Measurements from ENCODE around the gene ADD1. TPM values are rescaled to one million over a fixed set of nuclear protein-coding genes. Genes with fewer than 3 reads are reported as not detected.
A peak's percentile ranks its signal among the peaks of the same experiment; 100 is the strongest.

ADD1 gene
- total and polyA plus RNA-seq, 2 donors (not counting 1 experiment from before 2014, with no cell fraction given): 302 to 383 TPM

- no peaks in the 10 kb centered on the region for H3K27me3 ChIP-seq (replicated peaks in 1 of 4; ENCODE audit: control extremely low read depth in 1 of 4, control insufficient read depth in 3 of 4, insufficient read depth in 4 of 4, low read length in 3 of 4)
- H3K4me1 Mint-ChIP-seq: peaks cover 25% of the 10 kb centered on the region
- no peak for TF ChIP-seq EZH2 (IDR thresholded peaks at IDR 0.05; ENCODE audit: borderline replicate concordance, insufficient read depth, low read depth, low read length, poor library complexity, severe bottlenecking)
- TF ChIP-seq, protein P1, sequence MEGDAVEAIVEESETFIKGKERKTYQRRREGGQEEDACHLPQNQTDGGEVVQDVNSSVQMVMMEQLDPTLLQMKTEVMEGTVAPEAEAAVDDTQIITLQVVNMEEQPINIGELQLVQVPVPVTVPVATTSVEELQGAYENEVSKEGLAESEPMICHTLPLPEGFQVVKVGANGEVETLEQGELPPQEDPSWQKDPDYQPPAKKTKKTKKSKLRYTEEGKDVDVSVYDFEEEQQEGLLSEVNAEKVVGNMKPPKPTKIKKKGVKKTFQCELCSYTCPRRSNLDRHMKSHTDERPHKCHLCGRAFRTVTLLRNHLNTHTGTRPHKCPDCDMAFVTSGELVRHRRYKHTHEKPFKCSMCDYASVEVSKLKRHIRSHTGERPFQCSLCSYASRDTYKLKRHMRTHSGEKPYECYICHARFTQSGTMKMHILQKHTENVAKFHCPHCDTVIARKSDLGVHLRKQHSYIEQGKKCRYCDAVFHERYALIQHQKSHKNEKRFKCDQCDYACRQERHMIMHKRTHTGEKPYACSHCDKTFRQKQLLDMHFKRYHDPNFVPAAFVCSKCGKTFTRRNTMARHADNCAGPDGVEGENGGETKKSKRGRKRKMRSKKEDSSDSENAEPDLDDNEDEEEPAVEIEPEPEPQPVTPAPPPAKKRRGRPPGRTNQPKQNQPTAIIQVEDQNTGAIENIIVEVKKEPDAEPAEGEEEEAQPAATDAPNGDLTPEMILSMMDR (IDR thresholded peaks at IDR 0.05): no peak
- H3K9ac ChIP-seq (ENCODE audit: low read length): no peak overlapping the region
- no peaks in the 10 kb centered on the region for H3K9me3 ChIP-seq (ENCODE audit: control extremely low read depth in 1 of 3, control insufficient read depth in 2 of 3, insufficient read depth in 1 of 3, low read length in 2 of 3)
- ATAC-seq (ENCODE audit: low read depth): no peak
- intact Hi-C loops (cut with micrococcal nuclease): no loop called here
- H3K27ac Mint-ChIP-seq: peak overlapping the region; percentile 10
- H3K27ac ChIP-seq (ENCODE audit: low read length in 2 of 2): no peak overlapping the region
- peaks cover 0 to 72% of the 10 kb centered on the region in 2 experiments for H3K36me3 ChIP-seq (replicated peaks in 1 of 2; ENCODE audit: control extremely low read depth in 1 of 2, control insufficient read depth in 1 of 2, extremely low read depth in 1 of 2, insufficient read depth in 2 of 2, low read length in 1 of 2)
- H2AFZ ChIP-seq (ENCODE audit: insufficient read depth, low read depth, low read length, poor library complexity, severe bottlenecking): no peak overlapping the region
- H3K4me1 ChIP-seq (ENCODE audit: control insufficient read depth in 2 of 2, insufficient read depth in 2 of 2, low read length in 2 of 2): peaks cover 7 to 20% of the 10 kb centered on the region in 2 donors
- H3K4me3 Mint-ChIP-seq: no peak overlapping the region
- no peak overlapping the region for H3K4me2 ChIP-seq (replicated peaks; ENCODE audit: low read depth, low read length, poor library complexity, severe bottlenecking)
- WGBS (ENCODE audit: insufficient coverage): 98% methylated on average over 29 of the region's 29 CpGs
- POLR2A ChIA-PET: no interaction called here
- H3K79me2 ChIP-seq (ENCODE audit: control insufficient read depth, insufficient read depth, low read length): peaks cover 11% of the 10 kb centered on the region
- H3K27me3 Mint-ChIP-seq: no peaks in the 10 kb centered on the region
- no peak for DNase-seq
- CTCF ChIA-PET: interaction anchor here (2.4 kb wide), 1 partner anchor 14 kb away, joined by 6 read pairs; no protein-coding TSS in a partner anchor
- H3K4me3 ChIP-seq (ENCODE audit: control extremely low read depth in 1 of 5, extremely low read depth in 1 of 5, insufficient read depth in 1 of 5, low read depth in 2 of 5, low read length in 4 of 5): no peak overlapping the region
- H3K9me3 Mint-ChIP-seq (ENCODE audit: insufficient read depth): no peaks in the 10 kb centered on the region
- peaks cover 13% of the 10 kb centered on the region for H4K20me1 ChIP-seq (ENCODE audit: control insufficient read depth, insufficient read depth, low read length, poor library complexity, severe bottlenecking)
These were observed 96.9 kb downstream of the ADD1 start for GRCh38 chr4:2940267-2941137.
